ENCODE measurements around the gene SYCE1.
"Not testable (repeated sequence)": the region's sequence is repeated elsewhere in the genome, so short reads cannot be mapped to it uniquely, and the experiment has no call there.

- not testable (repeated sequence) for TF ChIP-seq POLR2A, CTCF, EP300 (IDR thresholded peaks at IDR 0.05)
Observed at GRCh38 chr10:133599869-133600268, 34.5 kb upstream of the SYCE1 start.

Data from ovary (tissue), 3 donors.